Osteocyte (in vitro differentiated cells): ENCODE measurements around the gene KCNMB3. TPM values are rescaled to one million over a fixed set of nuclear protein-coding genes. Genes with fewer than 3 reads are reported as not detected.
"Not testable (repeated sequence)": the region's sequence is repeated elsewhere in the genome, so short reads cannot be mapped to it uniquely, and the experiment has no call there.

Source experiments
- DNase-seq: peaks from one replicate; pipeline ENCODE4 v3.0.0; 2021; ENCODE audit warnings: mixed read lengths; ENCODE audit not compliant: unreplicated experiment; ENCODE audit errors: extremely low spot score
- H3K27ac Mint-ChIP-seq: one replicate; pipeline ENCODE4 v1.8.0; 2021; ENCODE audit warnings: mild to moderate bottlenecking, mixed read lengths; ENCODE audit not compliant: unreplicated experiment
- H3K27me3 Mint-ChIP-seq: one replicate; pipeline ENCODE4 v1.8.0; 2021; ENCODE audit warnings: mixed read lengths; ENCODE audit not compliant: unreplicated experiment
- H3K36me3 Mint-ChIP-seq: one replicate; pipeline ENCODE4 v1.8.0; 2021; ENCODE audit warnings: mixed read lengths; ENCODE audit not compliant: unreplicated experiment
- H3K4me1 Mint-ChIP-seq: one replicate; pipeline ENCODE4 v1.8.0; 2021; ENCODE audit warnings: mixed read lengths; ENCODE audit not compliant: unreplicated experiment
- H3K4me3 Mint-ChIP-seq: one replicate; pipeline ENCODE4 v1.8.0; 2021; ENCODE audit warnings: mild to moderate bottlenecking, moderate library complexity, mixed read lengths; ENCODE audit not compliant: unreplicated experiment
- H3K9me3 Mint-ChIP-seq: one replicate; pipeline ENCODE4 v1.8.0; 2021; ENCODE audit warnings: mixed read lengths; ENCODE audit not compliant: unreplicated experiment
- total RNA-seq: library from RNA; stranded (reverse); gene quantifications from 2 replicates; pipeline ENCODE4 v1.2.1, GENCODE V29; 2021
- TF ChIP-seq, protein P1 (sequence below): fragments of 200-600 bp; sonication (generic); IDR thresholded peaks from 2 replicates; pipeline ENCODE4 v1.5.0; 2021; ENCODE audit warnings: antibody characterized with exemption, mild to moderate bottlenecking, moderate library complexity

Gene KCNMB3
- total RNA-seq, 1 donor from 2014 or later = 2.6 TPM

- TF ChIP-seq, protein P1, sequence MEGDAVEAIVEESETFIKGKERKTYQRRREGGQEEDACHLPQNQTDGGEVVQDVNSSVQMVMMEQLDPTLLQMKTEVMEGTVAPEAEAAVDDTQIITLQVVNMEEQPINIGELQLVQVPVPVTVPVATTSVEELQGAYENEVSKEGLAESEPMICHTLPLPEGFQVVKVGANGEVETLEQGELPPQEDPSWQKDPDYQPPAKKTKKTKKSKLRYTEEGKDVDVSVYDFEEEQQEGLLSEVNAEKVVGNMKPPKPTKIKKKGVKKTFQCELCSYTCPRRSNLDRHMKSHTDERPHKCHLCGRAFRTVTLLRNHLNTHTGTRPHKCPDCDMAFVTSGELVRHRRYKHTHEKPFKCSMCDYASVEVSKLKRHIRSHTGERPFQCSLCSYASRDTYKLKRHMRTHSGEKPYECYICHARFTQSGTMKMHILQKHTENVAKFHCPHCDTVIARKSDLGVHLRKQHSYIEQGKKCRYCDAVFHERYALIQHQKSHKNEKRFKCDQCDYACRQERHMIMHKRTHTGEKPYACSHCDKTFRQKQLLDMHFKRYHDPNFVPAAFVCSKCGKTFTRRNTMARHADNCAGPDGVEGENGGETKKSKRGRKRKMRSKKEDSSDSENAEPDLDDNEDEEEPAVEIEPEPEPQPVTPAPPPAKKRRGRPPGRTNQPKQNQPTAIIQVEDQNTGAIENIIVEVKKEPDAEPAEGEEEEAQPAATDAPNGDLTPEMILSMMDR = no peak
- peaks cover 41% of the 10 kb centered on the region for H3K36me3 Mint-ChIP-seq
- no peak overlapping the region for H3K27ac Mint-ChIP-seq
- no peak overlapping the region for H3K4me3 Mint-ChIP-seq
- no peaks in the 10 kb centered on the region for H3K9me3 Mint-ChIP-seq
- no peaks in the 10 kb centered on the region for H3K4me1 Mint-ChIP-seq
- DNase-seq = no peak
- H3K27me3 Mint-ChIP-seq = no peaks in the 10 kb centered on the region
Measured at GRCh38 chr3:179224584-179224983, 26.3 kb downstream of the KCNMB3 start.

DNA sequence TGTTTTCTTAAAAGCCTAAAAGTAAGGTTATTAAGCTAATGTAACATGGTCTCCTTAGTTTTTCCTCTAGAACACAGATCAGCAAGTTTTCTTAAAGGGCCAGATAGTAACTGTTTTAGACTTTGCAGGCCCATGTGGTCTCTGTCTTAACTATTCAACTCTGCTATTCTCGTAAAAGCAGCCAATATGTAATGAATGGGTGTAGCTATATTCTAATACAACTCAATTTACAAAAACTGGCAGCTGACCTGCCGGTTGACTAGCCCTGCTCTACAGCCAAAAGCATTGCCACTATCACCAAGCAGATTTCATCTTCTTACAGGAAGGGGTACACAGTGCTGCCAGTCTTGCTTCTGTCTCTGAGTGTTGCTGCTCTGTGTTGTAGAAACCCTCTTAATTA is 27.4 kb downstream of the KCNMB3 start:
- peaks cover 44% of the 10 kb centered on the region for H3K36me3 Mint-ChIP-seq
- H3K9me3 Mint-ChIP-seq = no peaks in the 10 kb centered on the region
- peaks cover 2% of the 10 kb centered on the region for H3K4me1 Mint-ChIP-seq
- H3K27me3 Mint-ChIP-seq = no peaks in the 10 kb centered on the region
- TF ChIP-seq, protein P1 = no peak
- H3K27ac Mint-ChIP-seq = no peak overlapping the region
- no peak overlapping the region for H3K4me3 Mint-ChIP-seq
- no peak for DNase-seq

DNA sequence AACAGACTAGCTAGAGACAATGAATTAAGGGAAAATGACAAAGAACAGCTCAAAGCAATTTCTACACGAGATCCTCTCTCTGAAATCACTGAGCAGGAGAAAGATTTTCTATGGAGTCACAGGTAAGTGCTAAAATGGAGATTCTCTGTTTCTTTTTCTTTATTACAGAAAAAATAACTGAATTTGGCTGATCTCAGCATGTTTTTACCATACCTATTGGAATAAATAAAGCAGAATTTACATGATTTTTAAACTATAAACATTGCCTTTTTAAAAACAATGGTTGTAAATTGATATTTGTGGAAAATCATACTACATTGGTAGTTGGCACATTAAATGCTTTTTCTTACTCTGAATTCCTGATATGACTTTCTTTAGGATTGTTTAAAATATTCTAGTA is 32.7 kb downstream of the KCNMB3 start:
- not testable (repeated sequence) for H3K4me1 Mint-ChIP-seq, H3K27me3 Mint-ChIP-seq, DNase-seq, H3K9me3 Mint-ChIP-seq, H3K4me3 Mint-ChIP-seq, H3K27ac Mint-ChIP-seq
- peaks cover 20% of the 10 kb centered on the region for H3K36me3 Mint-ChIP-seq

DNA sequence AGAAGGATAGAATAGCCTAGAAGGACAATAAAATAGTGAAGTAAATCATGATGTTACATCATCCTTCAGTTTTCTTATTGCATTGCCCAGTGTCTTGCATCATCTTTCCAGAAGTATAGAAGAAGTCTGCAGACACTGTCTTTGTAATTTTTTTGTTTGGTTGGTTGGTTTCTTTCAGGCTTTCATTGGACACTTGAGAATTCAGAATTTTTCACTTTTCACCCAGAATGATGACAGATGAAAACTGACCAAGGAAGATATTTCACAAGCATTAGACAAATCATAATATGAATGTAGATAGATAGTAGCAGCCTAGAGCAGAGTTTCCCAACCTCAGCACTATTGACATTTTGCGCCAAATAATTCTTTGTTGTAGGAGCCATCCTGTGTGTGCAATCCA is 35.4 kb downstream of the KCNMB3 start:
- peaks cover 16% of the 10 kb centered on the region for H3K36me3 Mint-ChIP-seq

DNA sequence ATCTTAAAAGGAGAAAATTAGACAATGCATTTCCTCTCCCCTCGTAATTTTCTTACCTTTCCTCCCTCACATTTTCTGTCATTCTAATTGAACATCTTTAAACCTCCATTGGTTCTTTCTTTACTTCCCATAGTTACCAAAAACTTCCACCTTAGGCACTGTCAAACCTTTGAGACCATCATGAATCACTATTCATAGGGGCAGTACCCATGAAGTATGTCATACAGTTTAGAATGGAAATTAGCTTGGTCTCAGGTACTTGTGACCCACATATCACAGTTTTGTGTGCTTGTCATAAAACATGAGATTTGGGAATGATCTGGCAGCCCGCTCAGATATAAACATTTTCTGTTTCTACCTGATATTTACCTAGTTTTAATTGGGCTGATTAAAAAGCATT is 50.1 kb downstream of the KCNMB3 start:
- H3K27ac Mint-ChIP-seq = no peak overlapping the region
- H3K4me3 Mint-ChIP-seq = no peak overlapping the region
- H3K36me3 Mint-ChIP-seq = peaks cover 41% of the 10 kb centered on the region
- H3K9me3 Mint-ChIP-seq = no peaks in the 10 kb centered on the region
- no peaks in the 10 kb centered on the region for H3K27me3 Mint-ChIP-seq
- DNase-seq = no peak
- TF ChIP-seq, protein P1 = no peak
- H3K4me1 Mint-ChIP-seq = peaks cover 35% of the 10 kb centered on the region

More for the DNA sequence above, 35.4 kb downstream of the KCNMB3 start:
- not testable (repeated sequence) for H3K27me3 Mint-ChIP-seq, H3K4me1 Mint-ChIP-seq, DNase-seq, H3K27ac Mint-ChIP-seq, H3K9me3 Mint-ChIP-seq, H3K4me3 Mint-ChIP-seq

DNA sequence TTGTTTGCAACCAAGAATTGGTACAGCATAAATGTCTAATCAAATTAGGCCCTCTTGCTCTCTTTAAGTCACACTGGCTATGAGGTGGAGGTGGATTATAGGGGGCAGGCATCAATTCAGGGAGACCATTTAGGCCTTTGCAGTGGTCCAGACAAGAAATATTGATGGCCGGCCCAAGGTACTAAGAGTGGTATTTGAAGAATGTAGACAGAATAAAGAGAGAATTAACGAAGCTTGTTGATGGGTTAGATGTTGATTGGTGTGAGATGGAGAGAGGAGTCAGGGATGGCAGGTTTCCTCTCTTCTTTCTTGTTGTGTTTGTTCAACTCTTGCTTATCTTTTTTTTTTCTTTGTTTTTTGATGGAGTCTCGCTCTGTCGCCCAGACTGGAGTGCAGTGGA is 54.2 kb downstream of the KCNMB3 start:
- peaks cover 65% of the 10 kb centered on the region for H3K4me1 Mint-ChIP-seq
- no peaks in the 10 kb centered on the region for H3K9me3 Mint-ChIP-seq
- DNase-seq = no peak
- TF ChIP-seq, protein P1 = no peak
- H3K36me3 Mint-ChIP-seq = peaks cover 22% of the 10 kb centered on the region
- no peak overlapping the region for H3K4me3 Mint-ChIP-seq
- H3K27me3 Mint-ChIP-seq = no peaks in the 10 kb centered on the region
- peak overlapping the region; percentile 95 for H3K27ac Mint-ChIP-seq
